Measurements from ENCODE around the gene NOC2L.

- no peak for TF ChIP-seq CTCF (IDR thresholded peaks at IDR 0.05)
- TF ChIP-seq POLR2A (IDR thresholded peaks at IDR 0.05) = no peak
Observed at GRCh38 chr1:978069-978834, 19.2 kb upstream of the NOC2L start.
